HG03575 (cell line): ENCODE measurements around the gene UMPS.

Experiments
- ATAC-seq: cut with Tn5 transposase; IDR thresholded peaks from one replicate; pipeline ENCODE4 v1.9.1; 2021; ENCODE audit not compliant: unreplicated experiment, insufficient number of reproducible peaks, low FRiP score; ENCODE audit errors: extremely low read depth

UMPS gene

DNA sequence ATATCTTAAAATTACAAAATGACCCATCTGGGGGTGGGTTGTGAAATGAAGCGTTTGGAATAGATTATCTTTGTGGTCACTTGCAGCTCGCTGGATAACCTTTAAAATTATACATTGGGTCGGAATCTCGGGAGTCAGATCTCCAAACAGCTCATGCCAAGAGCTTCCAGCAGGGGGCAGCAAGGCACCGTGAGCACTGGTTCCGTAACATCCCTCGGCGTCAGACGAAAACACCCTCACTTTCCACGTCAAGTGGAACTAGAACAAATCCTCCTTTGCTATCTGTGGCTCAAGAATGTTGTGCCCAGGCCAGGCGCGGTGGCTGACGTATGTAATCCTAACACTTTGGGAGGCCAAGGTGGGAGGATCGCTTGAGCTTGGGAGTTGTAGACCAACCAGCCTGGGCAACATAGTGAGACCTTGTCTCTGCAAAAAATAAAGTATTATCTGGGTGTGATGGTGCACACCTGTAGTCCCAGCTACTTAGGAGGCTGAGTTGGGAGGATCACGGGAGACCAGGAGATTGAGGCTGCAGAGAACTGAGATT is 31.1 kb downstream of the UMPS start:
- ATAC-seq: no peak

- no peak for ATAC-seq
Measured at GRCh38 chr3:124761935-124762660, 31.8 kb downstream of the UMPS start.

- no peak for ATAC-seq
Measured at GRCh38 chr3:124762661-124763011, 32.4 kb downstream of the UMPS start.

- no peak for ATAC-seq
Measured at GRCh38 chr3:124763206-124763605, 33.0 kb downstream of the UMPS start.

DNA sequence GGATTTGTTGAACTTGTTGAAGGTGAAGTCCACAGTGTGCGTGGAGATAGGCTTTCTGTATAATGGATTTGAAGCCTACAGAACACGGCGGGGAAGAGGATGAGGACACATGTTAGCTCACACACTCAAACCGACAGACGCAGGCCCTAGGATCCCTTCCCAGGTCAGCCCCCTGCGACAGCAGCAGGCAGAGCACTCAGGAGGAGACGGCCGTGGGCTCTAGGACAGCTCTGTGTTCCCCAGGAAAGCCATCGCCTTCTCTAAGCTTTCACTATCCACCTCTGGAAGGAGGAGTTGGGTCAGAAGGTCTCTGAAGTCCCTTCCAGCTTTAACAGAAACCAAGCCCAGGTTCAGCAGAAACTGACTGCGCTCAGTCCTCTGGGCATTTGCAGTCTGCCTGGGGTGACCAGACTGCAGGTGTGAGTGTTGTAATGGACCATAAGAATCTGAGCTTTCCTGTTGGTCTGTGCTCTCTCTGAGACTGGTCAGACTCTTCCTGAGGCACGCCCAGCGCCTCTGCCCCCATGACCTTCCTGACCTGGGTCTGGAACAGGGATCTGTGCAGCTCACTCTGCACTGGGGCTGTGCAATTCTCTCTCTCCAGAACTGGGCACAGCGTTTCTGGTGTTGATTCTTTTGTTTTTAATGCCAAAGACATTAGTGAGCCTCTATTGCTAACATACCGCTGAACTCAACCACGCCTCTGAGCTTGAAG is 33.5 kb downstream of the UMPS start:
- ATAC-seq: no peak

GRCh38 chr3:124764746-124765145 is 34.5 kb downstream of the UMPS start:
- ATAC-seq: no peak

- ATAC-seq: no peak
Measured at GRCh38 chr3:124765197-124765840, 35.1 kb downstream of the UMPS start.

DNA sequence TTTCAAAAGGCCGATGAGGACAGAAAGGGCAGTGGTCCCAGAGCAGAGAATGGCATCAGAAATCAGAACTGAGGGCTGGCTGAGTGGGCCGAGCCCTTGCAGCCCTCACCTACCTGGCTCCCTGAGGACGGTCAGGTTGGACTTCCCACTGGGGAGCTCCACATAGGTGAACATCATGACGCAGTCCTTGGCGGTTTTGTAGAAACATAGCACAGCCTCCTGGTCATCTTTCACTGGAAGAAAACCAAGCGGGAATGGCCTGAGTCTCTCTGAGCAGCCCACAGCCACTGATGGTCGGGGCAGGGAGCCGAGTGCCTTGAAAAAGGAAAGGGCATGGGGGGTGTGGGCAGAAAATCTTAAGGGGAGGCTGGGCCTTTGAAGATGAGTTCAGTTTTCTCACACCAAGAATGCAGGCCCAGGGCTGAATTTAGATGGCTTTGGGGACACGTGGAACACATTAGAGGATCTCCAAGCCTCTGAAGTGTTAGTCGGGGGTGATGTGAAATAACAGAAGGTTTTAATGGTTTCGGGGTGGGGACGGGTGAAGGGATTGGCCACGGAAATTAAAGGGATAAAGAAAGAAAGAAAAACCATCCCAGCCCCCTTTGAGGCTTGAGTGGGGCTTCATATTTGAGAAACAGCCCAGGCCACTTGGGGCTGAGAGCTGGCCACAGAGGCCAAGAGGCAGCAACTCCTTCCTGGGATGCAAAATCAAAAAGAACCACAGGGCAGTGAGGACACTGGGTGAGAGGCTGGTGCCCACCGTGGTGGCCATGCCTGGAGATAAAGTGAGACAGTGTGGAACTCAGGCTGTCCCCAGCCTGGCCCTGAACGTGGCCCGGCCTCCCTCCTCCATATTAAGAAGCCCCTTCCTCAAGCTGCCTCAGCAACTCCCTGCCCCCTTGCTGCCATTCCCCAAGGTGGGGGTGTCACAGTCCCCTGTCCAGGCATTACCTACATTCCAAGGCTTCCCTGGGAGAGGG is 36.2 kb downstream of the UMPS start:
- ATAC-seq: no peak

DNA sequence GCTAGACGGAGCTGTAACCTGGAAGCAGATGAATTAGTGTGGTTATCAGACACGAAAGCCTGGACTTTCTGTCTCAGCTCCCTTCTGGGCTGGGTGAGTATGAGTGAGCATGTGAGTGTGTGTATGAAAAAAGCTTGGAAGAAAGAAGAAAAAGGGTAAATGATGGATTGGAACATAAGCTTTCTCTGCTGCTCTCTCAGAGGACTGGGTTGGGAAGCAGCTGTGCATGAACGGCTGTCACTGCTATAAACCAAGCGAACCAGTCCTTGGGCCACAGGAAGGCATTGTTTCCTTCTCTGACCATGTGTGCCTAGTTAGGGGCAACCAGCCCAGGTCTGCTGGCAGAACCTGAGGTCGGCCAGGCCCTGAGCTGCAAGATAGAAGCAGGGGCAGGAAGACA is 37.0 kb downstream of the UMPS start:
- ATAC-seq: no peak

GRCh38 chr3:124767691-124768090 is 37.4 kb downstream of the UMPS start:
- no peak for ATAC-seq

- ATAC-seq: no peak
Measured at GRCh38 chr3:124768812-124769211, 38.6 kb downstream of the UMPS start.

- ATAC-seq: no peak
Measured at GRCh38 chr3:124769462-124769861, 39.2 kb downstream of the UMPS start.

DNA sequence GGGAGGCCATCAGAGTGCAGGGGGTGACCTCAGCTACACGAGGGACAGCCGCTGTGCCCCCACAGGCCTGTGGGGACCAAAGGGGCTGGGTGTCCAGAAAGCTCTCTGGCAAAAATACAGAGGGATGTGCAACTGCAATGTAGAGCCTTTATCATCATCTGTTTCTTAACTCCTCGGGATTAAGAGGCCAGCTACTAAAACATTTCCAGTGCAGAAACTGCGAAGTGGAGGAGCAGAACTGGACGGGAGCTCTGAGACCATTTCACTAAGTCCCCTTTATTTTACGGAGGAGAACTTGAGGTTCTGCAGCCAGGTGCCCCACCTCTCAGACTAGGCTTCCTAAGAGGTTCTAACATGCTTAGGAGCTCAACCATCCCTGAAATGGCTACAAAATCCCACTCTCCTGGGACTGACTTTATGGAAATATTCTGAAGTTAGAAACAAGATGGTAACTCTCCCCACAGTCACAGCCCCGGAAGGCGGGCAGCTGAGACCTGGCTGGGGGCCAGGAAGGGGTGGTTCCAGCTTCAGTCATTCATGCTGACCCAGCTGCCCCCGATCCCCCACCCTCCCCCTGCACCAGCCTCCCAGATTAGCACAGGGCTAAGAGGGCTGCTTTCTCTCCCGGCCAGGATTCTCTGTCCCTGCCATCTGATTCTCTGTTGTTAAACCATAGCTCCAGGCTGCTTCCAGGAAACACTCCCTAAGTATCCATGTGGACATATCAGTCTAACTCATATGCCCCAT is 40.3 kb downstream of the UMPS start:
- no peak for ATAC-seq

DNA sequence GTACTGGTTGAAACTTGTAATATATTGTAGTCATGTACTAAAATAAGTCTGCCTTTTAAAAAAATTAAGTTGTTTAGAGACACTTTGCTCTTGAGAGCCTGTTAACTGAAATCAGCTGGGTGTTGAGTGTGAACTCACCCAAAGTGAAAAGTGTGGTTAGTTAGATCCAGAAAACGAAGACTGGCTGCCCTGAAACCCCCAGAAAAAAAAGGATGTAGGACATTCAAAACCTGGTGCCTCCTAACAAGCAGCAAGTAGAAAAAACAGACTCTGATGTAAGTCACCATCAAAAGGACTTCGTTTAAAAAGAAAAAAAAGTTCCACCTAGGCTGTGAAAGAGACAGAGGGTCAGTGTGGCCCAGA is 40.8 kb downstream of the UMPS start:
- no peak for ATAC-seq

- ATAC-seq: no peak
Measured at GRCh38 chr3:124772081-124772831, 42.0 kb downstream of the UMPS start.

GRCh38 chr3:124773351-124774326 is 43.4 kb downstream of the UMPS start:
- no peak for ATAC-seq

DNA sequence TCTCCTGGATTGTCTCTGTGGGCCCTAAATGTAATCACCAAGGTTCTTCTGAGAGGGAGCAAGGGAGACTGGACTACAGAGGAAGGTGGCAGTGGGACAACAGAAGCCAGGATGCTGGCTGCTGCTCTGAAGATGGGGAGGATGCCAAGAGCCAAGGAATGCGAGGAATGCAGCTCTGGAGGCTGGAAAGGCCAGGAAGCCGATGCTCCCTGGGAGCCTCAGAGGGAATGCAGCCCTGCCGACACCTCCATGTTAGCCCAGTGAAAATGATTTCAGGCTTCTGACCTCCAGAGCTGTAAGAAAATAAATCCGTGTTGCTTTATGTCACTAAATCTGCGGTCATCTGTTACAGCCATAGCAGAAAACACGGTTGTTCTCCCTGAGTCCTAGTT is 44.1 kb downstream of the UMPS start:
- ATAC-seq: no peak
